ENCODE results near the gene BAAT.

BAAT gene

DNA sequence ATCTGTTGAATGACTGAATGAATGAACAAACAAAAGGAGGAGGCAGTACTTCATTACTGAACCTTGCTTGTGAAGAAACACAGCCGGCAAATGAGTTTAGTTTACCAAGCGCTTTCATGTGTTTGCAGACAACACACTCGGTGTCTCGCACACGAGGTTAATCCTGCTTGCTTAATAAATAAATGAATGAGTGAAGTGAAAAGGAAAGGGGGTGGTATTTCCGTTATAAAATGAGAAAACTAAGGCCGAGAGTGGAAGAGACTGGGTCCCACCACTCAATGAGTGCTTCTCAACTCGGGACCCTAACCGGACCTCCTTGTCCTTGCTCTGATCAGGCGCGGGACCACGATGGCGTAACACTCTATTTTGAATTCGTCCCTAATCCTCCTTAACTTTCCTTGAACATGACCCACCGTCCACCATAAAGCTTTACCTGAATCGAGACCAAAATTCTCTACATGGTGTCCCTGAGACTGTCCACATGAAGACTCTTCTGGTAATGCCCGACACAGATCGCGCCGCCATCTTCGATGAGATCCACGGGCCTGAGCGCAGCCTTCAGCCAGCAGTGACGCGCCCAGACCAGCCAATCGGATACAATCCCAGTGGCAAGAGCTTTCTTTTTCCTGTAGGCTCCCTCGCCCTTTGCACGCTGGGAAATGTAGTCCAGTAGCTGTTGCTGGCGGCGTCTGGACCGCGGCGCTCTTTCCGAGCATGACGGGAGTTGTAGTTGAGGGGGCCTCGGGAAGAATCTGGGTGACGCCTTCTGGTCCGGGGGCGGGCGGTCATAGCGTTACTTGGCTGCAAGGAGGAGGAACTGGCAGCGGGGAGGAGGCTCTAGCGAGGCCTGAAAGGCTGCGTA is 13.5 kb upstream of the BAAT start, which contains the start of the genes MRPL50 and ZNF189:
Gene MRPL50, minus strand, starts transcription at position 551 of the 862 bp plus-strand sequence. Its CDS starts 26 bp downstream, at position 525.
Gene ZNF189, plus strand, starts transcription at position 784 of the 862 bp plus-strand sequence. CDS start 306 bp downstream, outside the sequence.
- DNase-seq, result peak; percentile 99

- DNase-seq, result no peak
Measured at GRCh38 chr9:101397746-101398067, 12.9 kb upstream of the BAAT start.

GRCh38 chr9:101394687-101395086 is 9.9 kb upstream of the BAAT start:
- no peak for DNase-seq

GRCh38 chr9:101393135-101393534 is 8.3 kb upstream of the BAAT start:
- no peak for DNase-seq

DNA sequence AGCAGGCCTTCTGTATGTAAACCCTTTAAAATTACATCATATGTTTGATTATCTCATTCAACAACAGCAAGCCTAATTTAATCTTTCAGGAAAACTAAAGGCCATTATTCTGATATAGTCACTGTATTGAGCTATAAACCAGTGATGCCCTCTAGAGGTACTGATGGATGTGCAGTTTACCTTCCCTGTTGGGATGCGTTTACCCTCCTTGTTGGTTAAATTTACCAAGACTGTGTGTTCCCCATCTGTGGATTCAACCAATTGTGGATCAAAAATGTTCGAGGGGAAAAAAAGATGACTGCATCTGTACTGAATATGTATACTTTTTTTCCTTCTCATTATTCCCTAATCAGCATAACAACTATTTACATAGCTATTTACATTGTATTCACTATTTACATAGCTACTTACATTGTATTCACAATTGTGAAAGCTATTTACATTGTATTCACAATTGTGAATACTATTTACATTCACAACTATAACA is 3.7 kb upstream of the BAAT start:
- no peak for DNase-seq

DNA sequence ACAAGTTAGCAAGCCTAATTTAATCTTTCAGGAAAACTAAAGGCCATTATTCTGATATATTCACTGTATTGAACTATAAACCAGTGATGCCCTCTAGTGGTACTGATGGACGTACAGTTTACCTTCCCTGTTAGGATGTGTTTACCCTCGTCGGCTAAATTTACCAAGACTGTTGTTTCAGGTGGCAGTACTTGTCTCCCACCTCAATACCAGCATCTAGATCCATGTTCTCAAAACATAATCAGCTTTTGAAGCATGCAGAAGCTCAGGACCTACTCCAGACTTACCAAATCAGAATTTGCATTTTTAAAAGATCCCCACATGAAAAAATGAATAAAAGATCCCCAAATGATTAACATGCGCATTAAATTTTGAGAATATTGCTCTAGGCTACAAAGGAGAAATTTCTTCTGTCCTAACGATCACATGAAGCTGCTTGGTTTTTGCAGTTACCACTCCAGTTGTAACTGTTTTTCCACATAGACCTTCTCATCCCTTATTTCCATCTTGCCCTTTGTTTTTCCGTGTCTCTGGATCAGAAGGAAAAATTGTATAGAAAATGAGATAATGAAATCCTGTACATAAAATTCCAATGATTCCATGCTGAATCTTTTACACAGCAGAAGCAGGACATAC is 3.2 kb upstream of the BAAT start:
- DNase-seq, result peak; percentile 55

- DNase-seq, result no peak
Measured at GRCh38 chr9:101383361-101383760, 1.4 kb downstream of the BAAT start.

DNA sequence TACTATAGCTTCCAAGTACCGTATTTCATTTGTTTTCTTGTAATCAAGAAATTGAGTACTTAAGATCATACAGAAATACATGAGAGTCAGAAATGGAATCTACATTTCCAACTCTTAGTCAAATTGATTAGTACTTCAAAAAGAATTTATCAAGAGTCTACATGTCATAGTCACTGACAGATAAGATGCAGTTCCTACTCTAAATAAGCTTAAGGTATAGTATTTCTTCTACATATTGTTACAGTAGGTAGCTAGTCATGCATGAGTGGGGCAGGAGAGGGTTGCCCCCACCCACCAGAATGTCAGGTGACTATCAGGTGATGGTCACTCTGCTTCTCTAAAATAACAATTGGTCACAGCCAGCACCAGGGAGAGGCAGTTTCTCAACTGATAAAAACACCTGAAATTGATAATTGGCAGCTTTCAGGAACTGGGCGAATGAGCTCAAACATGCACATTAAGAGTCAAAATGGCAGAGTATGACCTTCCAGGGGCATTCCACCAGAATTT is 2.9 kb downstream of the BAAT start:
- no peak for DNase-seq

GRCh38 chr9:101381118-101381517 is 3.7 kb downstream of the BAAT start:
- no peak for DNase-seq

DNA sequence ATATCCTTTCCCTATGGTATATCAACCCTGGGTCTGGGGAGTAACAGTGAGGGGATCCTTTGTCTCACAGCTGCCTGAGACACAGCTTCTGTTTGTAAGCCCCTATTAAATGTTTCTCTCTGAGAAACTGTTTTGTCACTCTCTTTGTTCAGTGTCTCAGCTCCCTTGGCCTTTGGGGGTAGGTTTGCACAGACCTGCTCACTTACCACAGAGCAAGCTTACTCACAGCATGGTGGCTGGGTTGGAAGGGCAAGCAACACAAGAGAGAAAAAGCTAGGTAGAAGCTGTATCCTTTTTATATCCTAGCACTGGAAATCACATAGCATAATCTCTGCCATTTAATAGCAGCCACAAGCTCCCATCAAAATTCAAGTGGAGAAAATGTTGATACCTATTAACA is 4.5 kb downstream of the BAAT start:
- no peak for DNase-seq

- DNase-seq, result peak; percentile 94
Measured at GRCh38 chr9:101376111-101376848, 8.5 kb downstream of the BAAT start.

GRCh38 chr9:101375546-101375945 is 9.3 kb downstream of the BAAT start:
- DNase-seq, result peak; percentile 35

DNA sequence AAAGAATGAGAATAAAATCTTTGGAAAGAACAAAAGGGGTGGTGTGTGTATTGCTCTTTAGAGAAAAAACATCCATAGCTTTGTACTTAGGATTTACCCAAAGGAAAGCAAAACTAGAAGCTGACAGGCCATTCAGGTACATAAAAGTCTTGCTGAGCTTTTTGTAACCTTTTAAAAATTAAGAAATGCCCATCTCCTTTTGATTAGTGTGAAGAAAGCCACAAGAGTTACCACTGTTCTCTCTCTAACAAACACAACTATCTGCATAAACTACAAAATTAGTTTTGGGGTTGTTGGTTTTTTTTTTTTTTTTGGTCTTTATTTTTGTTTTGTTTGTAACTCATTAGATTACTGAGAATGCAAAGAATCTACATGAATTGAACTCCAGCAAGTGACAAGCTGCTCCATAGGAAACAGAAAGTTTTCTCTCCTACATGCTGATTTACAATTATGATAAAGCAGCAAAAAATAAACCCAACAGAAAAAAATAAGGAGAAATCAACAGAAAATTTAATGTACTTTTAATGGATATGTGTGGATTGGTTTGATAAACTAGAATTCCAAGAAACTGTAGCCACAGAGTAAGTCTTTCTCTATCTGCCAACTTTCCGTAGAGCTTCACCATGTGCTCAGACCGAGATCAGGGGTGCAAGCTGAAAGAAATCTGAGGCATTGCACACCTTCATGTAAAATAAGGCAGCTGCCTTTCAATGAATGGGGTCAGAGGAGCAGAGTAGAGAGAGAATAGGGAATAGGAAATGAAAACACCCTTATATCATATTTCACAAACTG is 12.3 kb downstream of the BAAT start:
- no peak for DNase-seq

GRCh38 chr9:101371813-101372212 is 13.0 kb downstream of the BAAT start:
- no peak for DNase-seq

GRCh38 chr9:101369884-101370531 is 14.8 kb downstream of the BAAT start:
- DNase-seq, result no peak

DNA sequence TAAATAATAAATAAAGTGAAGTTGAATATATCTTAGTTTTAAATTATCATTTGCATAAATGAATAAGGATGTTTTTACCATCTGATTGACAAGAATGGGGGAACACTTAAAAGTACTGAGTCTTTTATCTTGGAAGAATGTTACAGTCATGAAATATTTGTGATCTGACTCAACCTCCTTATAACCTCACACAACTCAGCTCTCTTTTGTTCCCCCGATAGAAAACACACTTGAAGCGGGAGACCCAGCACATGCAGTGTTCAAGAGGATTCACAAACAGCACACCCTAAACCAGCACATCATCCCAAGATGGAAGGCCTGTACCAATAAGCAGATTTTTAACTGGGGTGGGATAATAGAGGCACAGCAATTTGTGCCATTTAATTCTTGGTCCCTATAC is 15.5 kb downstream of the BAAT start:
- DNase-seq, result peak; percentile 75

GRCh38 chr9:101367323-101367722 is 17.5 kb downstream of the BAAT start:
- DNase-seq, result no peak

- DNase-seq, result peak; percentile 70
Measured at GRCh38 chr9:101366038-101366756, 18.6 kb downstream of the BAAT start.

DNA sequence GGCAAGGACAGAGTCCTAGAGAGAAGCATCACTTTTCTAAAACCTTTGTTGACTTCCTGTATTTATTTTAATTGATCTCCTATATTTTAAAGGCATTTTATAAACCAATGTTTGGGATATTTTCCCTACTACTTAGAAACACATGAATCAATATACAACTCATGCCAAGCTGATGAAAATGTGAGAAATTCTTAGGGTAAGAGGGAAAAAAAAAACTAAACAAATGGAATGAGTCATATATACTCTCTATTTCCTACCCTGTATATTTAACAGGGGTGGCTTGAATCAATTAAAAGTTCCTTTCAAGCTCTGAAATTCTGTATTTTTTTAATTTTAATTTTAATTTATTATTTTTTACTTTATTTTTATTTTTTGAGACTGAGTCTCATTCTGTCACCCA is 19.6 kb downstream of the BAAT start:
- peak; percentile 78 for DNase-seq

- DNase-seq, result no peak
Measured at GRCh38 chr9:101362450-101362849, 22.4 kb downstream of the BAAT start.

- no peak for DNase-seq
Measured at GRCh38 chr9:101360647-101361046, 24.2 kb downstream of the BAAT start.

Data from fibroblast of skin of right biceps (primary cell).